ENCODE results near the gene ERCC2. TPM values are rescaled to one million over a fixed set of nuclear protein-coding genes. Genes with fewer than 3 reads are reported as not detected.

Gene ERCC2
- polyA plus RNA-seq, 6 donors from 2014 or later: 4.7 to 8.0 (median 6.7) TPM

DNA sequence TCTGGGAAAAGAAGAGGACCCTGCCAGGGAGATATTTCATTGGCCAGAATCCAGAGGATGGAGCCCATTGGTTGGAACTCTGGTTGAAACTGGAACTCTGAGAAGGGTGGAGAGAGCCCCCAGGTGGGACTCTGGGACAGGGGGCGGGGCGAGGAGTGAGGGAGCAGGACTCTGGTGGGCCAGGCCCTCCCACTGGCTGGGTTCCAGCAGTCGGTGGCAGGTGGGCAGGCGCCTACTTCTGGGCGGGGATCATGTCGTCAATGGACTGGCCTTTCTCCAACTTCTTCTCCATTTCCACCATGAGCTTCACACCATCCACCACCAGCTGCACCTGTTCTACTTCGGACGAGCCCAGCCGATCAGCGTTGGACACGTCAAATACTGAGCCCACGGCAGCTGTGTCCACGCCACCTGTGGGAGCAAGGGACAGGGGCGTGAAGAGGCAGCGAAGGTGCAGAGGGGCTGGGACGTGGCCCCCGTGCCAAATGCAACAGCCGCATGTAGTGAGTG lies 63.8 kb downstream of the ERCC2 start:
- Mint-ChIP-seq H3K27me3 (peaks cover 0 to 10% (median 5%) of the 10 kb centered on the region in 3 donors), H3K4me3 (peak overlapping the region in 1 of 8 donors; percentile 42), H3K4me1 (peaks cover 0 to 5% (median 0%) of the 10 kb centered on the region in 3 donors), H3K27ac (no peak overlapping the region), H3K36me3 (peaks cover 0 to 9% of the 10 kb centered on the region in 2 donors), H3K9me3 (peaks cover 0 to 8% (median 4%) of the 10 kb centered on the region in 7 donors)
- DNase-seq (no peak), ATAC-seq (ENCODE audit: low read depth in 2 of 2) (no peak)

DNA sequence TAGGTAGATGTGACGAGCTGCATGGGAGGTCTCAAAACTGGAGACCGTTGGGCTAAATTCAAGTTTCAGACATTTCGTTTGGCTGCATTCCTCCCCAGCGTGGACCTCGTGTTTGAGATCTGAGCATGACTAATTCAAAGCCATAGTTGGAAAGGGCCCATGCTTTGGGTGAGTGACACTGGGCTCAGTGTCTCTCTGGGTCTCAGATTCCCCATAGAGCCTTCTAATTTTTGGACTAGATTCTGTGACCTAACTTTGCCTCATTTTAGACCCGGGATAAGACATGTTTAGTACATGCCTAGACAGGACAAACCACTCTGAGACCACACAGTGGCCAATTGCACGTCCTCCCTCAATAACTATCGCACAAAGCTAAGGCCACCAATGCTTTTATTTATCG lies 64.3 kb downstream of the ERCC2 start:
- H3K9me3 Mint-ChIP-seq: peaks cover 0 to 8% (median 4%) of the 10 kb centered on the region in 7 donors
- H3K4me1 Mint-ChIP-seq: peaks cover 0 to 5% (median 0%) of the 10 kb centered on the region in 3 donors
- DNase-seq (no peak), ATAC-seq (ENCODE audit: low read depth in 2 of 2) (no peak)
- H3K27me3 Mint-ChIP-seq: peaks cover 0 to 5% (median under 1%) of the 10 kb centered on the region in 3 donors
- peaks cover 0 to 9% of the 10 kb centered on the region in 2 donors for H3K36me3 Mint-ChIP-seq
- peak overlapping the region in 1 of 6 donors; percentile 45 for H3K27ac Mint-ChIP-seq
- H3K4me3 Mint-ChIP-seq: no peak overlapping the region

DNA sequence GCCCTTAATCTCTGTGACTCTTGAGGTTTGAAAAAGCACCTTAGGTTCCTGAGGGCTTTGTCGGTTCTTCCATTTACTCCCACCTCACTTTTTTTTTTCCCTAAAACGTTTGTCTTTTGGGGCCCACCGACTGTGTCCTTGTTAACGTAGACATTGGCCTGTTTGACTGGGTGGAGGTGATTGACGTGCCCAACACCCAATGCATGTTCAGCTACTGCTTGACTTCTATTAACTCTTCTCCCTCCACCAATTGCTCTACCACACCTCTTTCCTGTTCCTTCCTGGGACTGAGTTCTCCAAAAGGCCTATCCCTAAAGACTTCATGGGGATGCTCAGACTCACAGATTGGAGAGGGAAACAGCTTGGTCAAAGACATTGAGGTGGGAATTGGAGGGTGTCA lies 65.0 kb downstream of the ERCC2 start:
- H3K4me1 Mint-ChIP-seq: peaks cover 0 to 5% (median 0%) of the 10 kb centered on the region in 3 donors
- peaks cover 0 to 11% of the 10 kb centered on the region in 2 donors for H3K36me3 Mint-ChIP-seq
- peaks cover 0 to 4% (median 0%) of the 10 kb centered on the region in 3 donors for H3K27me3 Mint-ChIP-seq
- H3K4me3 Mint-ChIP-seq: peak overlapping the region in 1 of 8 donors; percentile 18
- no peak for ATAC-seq (ENCODE audit: low read depth in 2 of 2)
- no peak for DNase-seq
- peaks cover 0 to 8% (median 4%) of the 10 kb centered on the region in 7 donors for H3K9me3 Mint-ChIP-seq
- H3K27ac Mint-ChIP-seq: no peak overlapping the region

DNA sequence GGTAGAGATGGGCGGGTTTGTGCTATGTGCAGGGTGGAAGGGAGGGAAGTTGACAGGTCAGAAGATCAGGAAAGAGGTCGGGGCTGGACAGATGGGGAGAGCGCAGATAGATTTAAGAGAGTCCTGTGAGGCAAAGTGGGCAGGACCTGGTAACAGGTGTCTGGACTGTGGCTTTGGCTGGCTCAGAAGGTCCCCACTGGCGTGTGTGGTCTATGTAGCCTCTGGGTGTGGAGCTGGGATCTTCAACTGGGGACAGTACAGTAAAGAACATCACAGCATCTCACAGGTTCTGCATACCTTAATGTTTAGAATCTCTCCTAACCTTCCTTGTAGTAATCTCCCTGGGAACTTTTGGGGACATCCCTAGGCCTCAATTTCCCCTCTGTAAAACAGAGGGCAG lies 65.4 kb downstream of the ERCC2 start:
- Mint-ChIP-seq H3K4me1 (peaks cover 0 to 5% (median 0%) of the 10 kb centered on the region in 3 donors), H3K4me3 (peak overlapping the region in 1 of 8 donors; percentile 18), H3K9me3 (peaks cover 0 to 8% (median 4%) of the 10 kb centered on the region in 7 donors), H3K36me3 (peaks cover 4 to 15% of the 10 kb centered on the region in 2 donors), H3K27me3 (peaks cover 0 to 4% (median 0%) of the 10 kb centered on the region in 3 donors), H3K27ac (peak overlapping the region in 1 of 6 donors; percentile 54)
- no peak for DNase-seq
- ATAC-seq (ENCODE audit: low read depth in 2 of 2): no peak

DNA sequence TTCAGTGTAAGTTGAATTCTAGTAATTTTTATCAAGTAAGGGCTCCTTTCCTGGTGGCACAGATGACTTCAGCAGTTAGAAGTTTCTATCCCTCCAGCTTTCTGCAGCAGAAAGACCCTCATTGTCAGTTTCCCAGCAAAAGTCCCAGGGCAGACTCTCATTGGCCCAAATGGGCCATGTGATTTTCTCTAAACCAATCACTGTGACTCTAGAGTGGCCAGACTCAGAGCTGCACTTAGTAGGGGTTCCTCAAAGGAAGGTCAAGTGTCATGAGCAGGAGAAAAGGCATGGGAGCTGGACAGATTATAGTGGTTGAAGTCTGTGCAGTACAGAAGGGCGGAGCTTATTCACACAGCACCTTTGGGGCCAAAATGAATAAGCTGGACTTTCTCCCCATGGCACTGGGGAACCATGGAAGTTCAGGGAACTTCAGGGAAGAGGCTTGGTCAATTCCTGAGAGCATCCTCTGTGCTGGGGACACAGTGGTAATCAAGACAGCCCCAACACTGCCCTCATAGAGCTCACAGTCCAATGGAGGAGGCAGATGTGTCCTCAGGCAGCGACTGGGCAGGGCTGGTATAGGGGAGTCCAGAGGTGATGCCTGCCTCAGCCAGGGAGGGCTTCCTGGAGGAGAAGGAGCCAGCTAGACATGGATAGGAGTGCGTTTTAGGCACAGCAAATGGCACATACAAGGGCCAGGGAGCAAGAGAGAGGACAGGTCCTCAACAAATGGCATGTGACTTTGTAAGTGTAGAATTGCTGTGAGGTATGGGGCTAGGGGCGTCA lies 66.0 kb downstream of the ERCC2 start:
- DNase-seq: no peak
- peak overlapping the region in 2 of 6 donors; percentile 54 to 92 for H3K27ac Mint-ChIP-seq
- peaks cover 0 to 8% (median 4%) of the 10 kb centered on the region in 7 donors for H3K9me3 Mint-ChIP-seq
- no peak for ATAC-seq (ENCODE audit: low read depth in 2 of 2)
- H3K4me1 Mint-ChIP-seq: peaks cover 0 to 5% (median 0%) of the 10 kb centered on the region in 3 donors
- no peak overlapping the region for H3K4me3 Mint-ChIP-seq
- H3K27me3 Mint-ChIP-seq: peaks cover 0 to 4% (median 0%) of the 10 kb centered on the region in 3 donors
- peaks cover 11 to 17% of the 10 kb centered on the region in 2 donors for H3K36me3 Mint-ChIP-seq

DNA sequence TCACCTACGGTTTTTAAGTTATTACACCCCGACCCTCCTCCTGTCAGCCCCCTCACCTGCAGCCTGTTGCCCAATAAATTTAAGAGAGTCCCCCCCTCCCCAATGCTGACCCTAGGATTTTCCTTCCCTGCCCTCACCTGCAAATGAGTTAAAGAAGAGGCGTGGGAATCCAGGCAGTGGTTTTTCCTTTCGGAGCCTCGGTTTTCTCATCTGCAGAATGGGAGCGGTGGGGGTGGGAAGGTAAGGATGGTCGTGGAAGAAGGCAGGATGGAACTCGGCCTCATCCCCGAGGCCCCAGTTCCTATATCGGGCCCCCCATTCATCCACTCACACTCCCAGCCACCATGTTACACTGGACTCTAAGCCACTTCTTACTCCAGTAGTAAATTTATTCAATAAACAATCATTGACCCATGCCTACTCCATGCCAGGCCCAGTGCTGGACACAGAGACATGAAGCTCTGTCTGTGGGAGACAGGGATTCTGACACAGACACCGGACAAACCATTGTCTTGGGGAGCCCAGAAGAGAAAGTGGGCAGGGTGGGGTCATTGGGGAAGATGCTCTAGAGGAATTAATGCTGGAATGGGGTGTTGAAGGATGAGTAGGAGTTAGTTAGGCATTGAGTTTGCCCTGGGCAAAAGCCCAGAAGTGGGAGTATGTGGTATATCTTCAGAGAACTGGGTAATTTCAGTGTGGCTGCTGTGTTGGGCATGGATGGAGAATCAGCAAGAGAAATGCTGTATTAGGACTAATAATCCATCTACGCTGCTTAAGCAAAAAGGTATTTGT lies 66.9 kb downstream of the ERCC2 start:
- peaks cover 12 to 19% of the 10 kb centered on the region in 2 donors for H3K36me3 Mint-ChIP-seq
- ATAC-seq (ENCODE audit: low read depth in 2 of 2) (no peak), DNase-seq (no peak)
- H3K4me1 Mint-ChIP-seq: peaks cover 0 to 5% (median 0%) of the 10 kb centered on the region in 3 donors
- no peak overlapping the region for H3K4me3 Mint-ChIP-seq
- peak overlapping the region in 2 of 6 donors; percentile 11 to 53 for H3K27ac Mint-ChIP-seq
- peaks cover 0 to 8% (median 4%) of the 10 kb centered on the region in 7 donors for H3K9me3 Mint-ChIP-seq
- H3K27me3 Mint-ChIP-seq: peaks cover 0 to under 1% (median 0%) of the 10 kb centered on the region in 3 donors

DNA sequence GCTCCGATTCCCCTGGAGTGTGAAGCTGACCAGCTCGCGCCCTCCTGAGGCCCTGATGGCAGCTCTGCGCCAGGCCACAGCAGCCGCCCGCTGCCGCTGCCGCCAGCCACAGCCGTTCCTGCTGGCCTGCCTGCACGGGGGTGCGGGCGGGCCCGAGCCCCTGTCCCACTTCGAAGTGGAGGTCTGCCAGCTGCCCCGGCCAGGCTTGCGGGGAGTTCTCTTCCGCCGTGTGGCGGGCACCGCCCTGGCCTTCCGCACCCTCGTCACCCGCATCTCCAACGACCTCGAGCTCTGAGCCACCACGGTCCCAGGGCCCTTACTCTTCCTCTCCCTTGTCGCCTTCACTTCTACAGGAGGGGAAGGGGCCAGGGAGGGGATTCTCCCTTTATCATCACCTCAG lies 68.0 kb downstream of the ERCC2 start:
- no peak for ATAC-seq (ENCODE audit: low read depth in 2 of 2)
- H3K27ac Mint-ChIP-seq: no peak overlapping the region
- peaks cover 12 to 26% of the 10 kb centered on the region in 2 donors for H3K36me3 Mint-ChIP-seq

More for the DNA sequence above, 68.0 kb downstream of the ERCC2 start:
- H3K9me3 Mint-ChIP-seq: peaks cover 0 to 8% (median 4%) of the 10 kb centered on the region in 7 donors
- DNase-seq: no peak
- no peak overlapping the region for H3K4me3 Mint-ChIP-seq
- H3K27me3 Mint-ChIP-seq: no peaks in the 10 kb centered on the region
- H3K4me1 Mint-ChIP-seq: peaks cover 0 to 5% (median 0%) of the 10 kb centered on the region in 3 donors

Other genes starting within 250 kb of the ERCC2 start
- gene NKPD1, start 209.6 kb downstream of the ERCC2 start, polyA plus RNA-seq (ENCODE audit: low read depth in 6 of 6): not detected
- 100 to 1,000 TPM; 114 to 248 (median 134) TPM for gene TRAPPC6A, start 192.3 kb downstream of the ERCC2 start, polyA plus RNA-seq (ENCODE audit: low read depth in 6 of 6)
- gene BLOC1S3, start 191.8 kb downstream of the ERCC2 start, polyA plus RNA-seq (ENCODE audit: low read depth in 6 of 6): 10 to 100 TPM in 5 of 6 donors, 1 to 10 TPM in 1; 9.1 to 24.5 (median 13.6) TPM
- gene EXOC3L2, start 125.2 kb downstream of the ERCC2 start, polyA plus RNA-seq (ENCODE audit: low read depth in 6 of 6): not detected
- 1 to 10 TPM in 1 of 6 donors, under 1 TPM in 4, not detected in 1; 0.35 to 2.7 (median 0.82) TPM for gene MARK4, start 119.3 kb downstream of the ERCC2 start, polyA plus RNA-seq (ENCODE audit: low read depth in 6 of 6)
- gene CKM, start 47.7 kb downstream of the ERCC2 start, polyA plus RNA-seq (ENCODE audit: low read depth in 6 of 6): not detected
- not detected for gene KLC3, start 29.8 kb downstream of the ERCC2 start, polyA plus RNA-seq (ENCODE audit: low read depth in 6 of 6)
- 1 to 10 TPM in 4 of 6 donors, under 1 TPM in 1, not detected in 1; 0.29 to 4.3 (median 2.5) TPM for gene PPP1R13L, start 34.5 kb upstream of the ERCC2 start, polyA plus RNA-seq (ENCODE audit: low read depth in 6 of 6)
- gene POLR1G, start 36.1 kb upstream of the ERCC2 start, polyA plus RNA-seq (ENCODE audit: low read depth in 6 of 6): 1 to 10 TPM in 5 of 6 donors, under 1 TPM in 1; 0.49 to 8.5 (median 3.0) TPM
- 10 to 100 TPM; 40.0 to 91.4 (median 46.2) TPM for gene ERCC1, start 53.3 kb upstream of the ERCC2 start, polyA plus RNA-seq (ENCODE audit: low read depth in 6 of 6)
- gene FOSB, start 97.4 kb upstream of the ERCC2 start, polyA plus RNA-seq (ENCODE audit: low read depth in 6 of 6): 100 to 1,000 TPM in 1 of 6 donors, 10 to 100 TPM in 5; 26.6 to 110 (median 82.1) TPM
- under 1 TPM in 3 of 6 donors, not detected in 3; 0.28 to 0.58 (median 0.47) TPM for gene RTN2, start 126.5 kb upstream of the ERCC2 start, polyA plus RNA-seq (ENCODE audit: low read depth in 6 of 6)
- gene PPM1N, start 127.9 kb upstream of the ERCC2 start, polyA plus RNA-seq (ENCODE audit: low read depth in 6 of 6): 1 to 10 TPM; 1.6 to 3.4 (median 2.4) TPM
- gene VASP, start 136.9 kb upstream of the ERCC2 start, polyA plus RNA-seq (ENCODE audit: low read depth in 6 of 6): 10 to 100 TPM; 51.5 to 87.2 (median 64.3) TPM
- 10 to 100 TPM in 1 of 6 donors, 1 to 10 TPM in 4, not detected in 1; 5.0 to 14.4 (median 7.8) TPM for gene OPA3, start 214.2 kb upstream of the ERCC2 start, polyA plus RNA-seq (ENCODE audit: low read depth in 6 of 6)
- not detected for gene GPR4, start 231.6 kb upstream of the ERCC2 start, polyA plus RNA-seq (ENCODE audit: low read depth in 6 of 6)